SK-N-SH (cell line): ENCODE results near the gene VTI1B. TPM values are rescaled to one million over a fixed set of nuclear protein-coding genes. Genes with fewer than 3 reads are reported as not detected.
"Not testable (repeated sequence)": the region's sequence is repeated elsewhere in the genome, so short reads cannot be mapped to it uniquely, and the experiment has no call there.

ENCODE experiments used
- CTCF ChIA-PET: fragments of 300-600, 350-600 bp; formaldehyde crosslinking; extraction: SDS; loops from one replicate; lab custom pipeline; 2021; lab: Yijun Ruan, JAX
- POLR2A ChIA-PET: fragments of 350-600 bp; sonication (Branson Sonifier 250); formaldehyde crosslinking; extraction: SDS; loops from one replicate; lab custom pipeline; 2020; ENCODE audit warnings: antibody characterized with exemption, inconsistent platforms; lab: Yijun Ruan, JAX
- DNase-seq: peaks from one replicate; pipeline ENCODE4 v3.0.0; 2012
- H2AFZ ChIP-seq: fragments of 200-600 bp; sonication (generic); 2 replicates; pipeline ENCODE4 v1.8.1; 2016; ENCODE audit warnings: antibody characterized with exemption, mild to moderate bottlenecking, low read depth
- H3F3A ChIP-seq: fragments of 200-600 bp; sonication (generic); replicated peaks from 2 replicates; pipeline ENCODE3; 2016; ENCODE audit warnings: antibody characterized with exemption, mild to moderate bottlenecking; ENCODE audit not compliant: insufficient read depth
- H3K27ac ChIP-seq, 2 experiments: fragments of 200-500 bp in 1 of 2; fragments of 200-600 bp in 1 of 2; sonication (Bioruptor generic) in 1 of 2; sonication (generic), shearing (Covaris generic) in 1 of 2; 2 replicates each; pipeline versions ENCODE4 v1.5.1 to v1.6.1; 2014 to 2016; ENCODE audit warnings: low read depth in 2 of 2, inconsistent platforms in 1 of 2, low read length in 1 of 2, mild to moderate bottlenecking in 1 of 2, mixed read lengths in 1 of 2
- H3K27me3 ChIP-seq: fragments of 200-600 bp; sonication (generic), shearing (Covaris generic); 2 replicates; pipeline ENCODE4 v1.6.1; 2016; ENCODE audit warnings: mixed run types; ENCODE audit not compliant: insufficient read depth
- H3K36me3 ChIP-seq, 2 experiments: fragments of 200-500 bp in 1 of 2; fragments of 200-600 bp in 1 of 2; sonication (Bioruptor generic) in 1 of 2; sonication (generic) in 1 of 2; replicated peaks in 1 of 2; 2 replicates each; pipeline versions ENCODE3 to v1.5.1; 2014 to 2016; ENCODE audit warnings: low read length in 1 of 2, mild to moderate bottlenecking in 1 of 2; ENCODE audit not compliant: insufficient read depth in 2 of 2, control insufficient read depth in 1 of 2
- H3K4me1 ChIP-seq, 2 experiments: fragments of 200-500 bp in 1 of 2; fragments of 200-600 bp in 1 of 2; sonication (Bioruptor generic) in 1 of 2; sonication (generic), shearing (Covaris generic) in 1 of 2; 2 replicates each; pipeline versions ENCODE4 v1.5.1 to v1.6.1; 2014 to 2016; ENCODE audit warnings: low read depth in 1 of 2, low read length in 1 of 2, mixed run types in 1 of 2; ENCODE audit not compliant: insufficient read depth in 2 of 2, control insufficient read depth in 1 of 2
- H3K4me2 ChIP-seq: fragments of 200-600 bp; sonication (generic), shearing (Covaris generic); 2 replicates; pipeline ENCODE4 v1.6.1; 2017; ENCODE audit warnings: mixed run types
- H3K4me3 ChIP-seq, 2 experiments: fragments of 200-500 bp in 1 of 2; fragments of 200-600 bp in 1 of 2; sonication (Bioruptor generic) in 1 of 2; sonication (generic), shearing (Covaris generic) in 1 of 2; 2 replicates each; pipeline versions ENCODE4 v1.5.1 to v1.8.1; 2014 to 2016; ENCODE audit warnings: low read depth in 2 of 2, inconsistent platforms in 1 of 2, low read length in 1 of 2, mild to moderate bottlenecking in 1 of 2, mixed read lengths in 1 of 2, moderate library complexity in 1 of 2
- H3K79me2 ChIP-seq: fragments of 200-600 bp; sonication (generic); 2 replicates; pipeline ENCODE4 v1.8.1; 2017; ENCODE audit warnings: mild to moderate bottlenecking; ENCODE audit not compliant: insufficient read depth
- H3K9ac ChIP-seq: fragments of 200-600 bp; sonication (generic); 2 replicates; pipeline ENCODE4 v1.6.1; 2017; ENCODE audit warnings: mixed run types
- H3K9me2 ChIP-seq: fragments of 200-600 bp; sonication (generic); 2 replicates; pipeline ENCODE4 v1.6.1; 2017; ENCODE audit warnings: mixed run types
- H3K9me3 ChIP-seq: fragments of 200-600 bp; sonication (generic); 2 replicates; pipeline ENCODE4 v1.6.1; 2017; ENCODE audit warnings: mixed run types, mild to moderate bottlenecking, moderate library complexity
- H4K20me1 ChIP-seq: fragments of 200-600 bp; sonication (generic); 2 replicates; pipeline ENCODE4 v1.6.1; 2017; ENCODE audit warnings: mild to moderate bottlenecking, mixed run types; ENCODE audit not compliant: insufficient read depth
- ELF1 ChIP-seq: IDR thresholded peaks from 2 replicates; pipeline ENCODE4 v1.4.0; 2012
- EP300 ChIP-seq, 2 experiments: IDR thresholded peaks; 2 replicates each; pipeline versions ENCODE4 v1.4.0 to v1.6.1; 2012; ENCODE audit warnings: borderline replicate concordance in 1 of 2, low read depth in 1 of 2, low read length in 1 of 2
- FOSL2 ChIP-seq: IDR thresholded peaks from 2 replicates; pipeline ENCODE4 v1.4.0; 2012; ENCODE audit warnings: low read depth, mild to moderate bottlenecking, moderate library complexity, borderline replicate concordance
- JUND ChIP-seq: IDR thresholded peaks from 2 replicates; pipeline ENCODE4 v1.4.0; 2012
- RFX5 ChIP-seq: IDR thresholded peaks from 2 replicates; pipeline ENCODE4 v1.6.1; 2012; ENCODE audit warnings: mild to moderate bottlenecking, improper control_type of control experiment, low read length
- SMC3 ChIP-seq: IDR thresholded peaks from 2 replicates; pipeline ENCODE4 v1.6.1; 2012; ENCODE audit warnings: low read depth, low read length, improper control_type of control experiment
- TAF1 ChIP-seq: IDR thresholded peaks from 2 replicates; pipeline ENCODE4 v1.6.1; 2012; ENCODE audit warnings: low read depth, mild to moderate bottlenecking, low read length, moderate library complexity, borderline replicate concordance
- YY1 ChIP-seq: IDR thresholded peaks from 2 replicates; pipeline ENCODE4 v1.4.0; 2012; ENCODE audit warnings: low read depth, mild to moderate bottlenecking
- WGBS: methylation state at CpG from one replicate; pipeline ENCODE4 v1.1.6; 2017; ENCODE audit warnings: low lambda C conversion rate; 5-methylcytosine and 5-hydroxymethylcytosine counted together
- polyA plus RNA-seq, 3 experiments: library from polyadenylated mRNA; depleted of rRNA; stranded (reverse); fragments of >200 nt; gene quantifications; 2 replicates each; pipeline ENCODE4 v1.2.3, GENCODE V29; 2012
- TF ChIP-seq, protein P1 (sequence below): IDR thresholded peaks from 2 replicates; pipeline ENCODE4 v1.4.0; 2012; ENCODE audit warnings: low read depth, borderline replicate concordance
- TF ChIP-seq, protein P2 (sequence below): IDR thresholded peaks from 2 replicates; pipeline ENCODE4; 2012

Gene VTI1B
- polyA plus RNA-seq, 1 of the 3 experiments (the other 2 are of a cell fraction), result 59.2 TPM

DNA sequence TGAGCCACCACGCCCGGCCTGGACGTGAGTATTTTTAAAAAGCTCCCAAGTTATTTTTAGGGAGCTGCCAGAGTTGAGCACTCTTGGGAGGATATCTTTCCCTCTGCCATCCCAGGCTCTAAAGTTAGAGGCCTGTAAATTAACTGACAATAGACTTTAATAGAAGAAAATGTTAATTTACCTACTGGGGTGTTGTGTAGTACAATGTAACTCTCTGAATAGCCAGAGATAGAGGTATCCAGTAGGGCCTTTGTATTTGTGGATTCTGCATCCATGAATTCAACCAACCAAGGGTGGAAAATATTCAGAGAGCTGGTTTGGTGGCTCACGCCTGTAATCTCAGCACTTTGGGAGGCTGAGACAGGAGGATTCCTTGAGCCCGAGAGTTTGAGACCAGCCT, 66.8 kb downstream of the VTI1B start (continued):
- TF ChIP-seq, protein P1, sequence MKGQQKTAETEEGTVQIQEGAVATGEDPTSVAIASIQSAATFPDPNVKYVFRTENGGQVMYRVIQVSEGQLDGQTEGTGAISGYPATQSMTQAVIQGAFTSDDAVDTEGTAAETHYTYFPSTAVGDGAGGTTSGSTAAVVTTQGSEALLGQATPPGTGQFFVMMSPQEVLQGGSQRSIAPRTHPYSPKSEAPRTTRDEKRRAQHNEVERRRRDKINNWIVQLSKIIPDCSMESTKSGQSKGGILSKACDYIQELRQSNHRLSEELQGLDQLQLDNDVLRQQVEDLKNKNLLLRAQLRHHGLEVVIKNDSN, result no peak
- TF ChIP-seq, protein P2, sequence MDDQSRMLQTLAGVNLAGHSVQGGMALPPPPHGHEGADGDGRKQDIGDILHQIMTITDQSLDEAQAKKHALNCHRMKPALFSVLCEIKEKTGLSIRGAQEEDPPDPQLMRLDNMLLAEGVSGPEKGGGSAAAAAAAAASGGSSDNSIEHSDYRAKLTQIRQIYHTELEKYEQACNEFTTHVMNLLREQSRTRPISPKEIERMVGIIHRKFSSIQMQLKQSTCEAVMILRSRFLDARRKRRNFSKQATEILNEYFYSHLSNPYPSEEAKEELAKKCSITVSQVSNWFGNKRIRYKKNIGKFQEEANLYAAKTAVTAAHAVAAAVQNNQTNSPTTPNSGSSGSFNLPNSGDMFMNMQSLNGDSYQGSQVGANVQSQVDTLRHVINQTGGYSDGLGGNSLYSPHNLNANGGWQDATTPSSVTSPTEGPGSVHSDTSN, result no peak
- TF ChIP-seq JUND (no peak), ELF1 (no peak)

DNA sequence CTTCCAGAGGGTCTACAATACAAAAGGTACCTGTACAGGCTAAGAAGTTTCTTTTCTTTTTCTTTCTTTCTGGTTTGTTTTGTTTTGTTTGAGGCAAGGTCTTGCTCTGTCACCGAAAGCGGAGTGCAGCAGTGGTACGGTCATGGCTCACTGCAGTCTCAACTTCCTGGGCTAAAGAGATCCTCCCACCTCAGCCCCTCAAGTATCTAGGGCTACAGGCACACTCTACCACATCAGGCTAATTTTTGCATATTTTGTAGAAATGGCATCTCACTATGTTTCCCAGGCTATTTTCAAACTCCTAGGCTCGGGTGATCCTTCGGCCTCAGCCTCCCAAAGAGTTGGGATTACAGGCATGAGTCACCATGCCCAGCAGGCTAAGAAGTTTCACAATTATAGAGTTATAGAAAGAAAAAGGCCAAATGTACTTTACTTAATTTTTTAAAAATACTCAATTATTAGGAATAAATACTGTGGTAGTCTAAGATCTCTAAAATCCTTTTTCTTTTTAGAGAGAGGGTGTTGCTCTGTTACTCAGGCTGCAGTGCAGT, 71.4 kb downstream of the VTI1B start:
- ChIA-PET CTCF (interaction anchor here (4.1 kb wide), 1 partner anchor 16 kb away, joined by 24 read pairs; the partner anchor contains the start of gene ARG2), POLR2A (no interaction called here)
- Histone ChIP-seq H3K9me3 (no peaks in the 10 kb centered on the region), H3K9me2 (no peaks in the 10 kb centered on the region), H3K36me3 (no peaks in the 10 kb centered on the region), H3K9ac (no peak overlapping the region), H3F3A (peaks cover 3% of the 10 kb centered on the region), H3K4me1 (peaks cover 0 to 6% of the 10 kb centered on the region in 2 experiments; a peak in 2 of 4 replicates), H3K79me2 (no peaks in the 10 kb centered on the region), H3K4me3 (no peak overlapping the region), H4K20me1 (no peaks in the 10 kb centered on the region), H3K27me3 (no peaks in the 10 kb centered on the region), H2AFZ (no peak overlapping the region), H3K4me2 (no peak overlapping the region), H3K27ac (no peak overlapping the region)
- TF ChIP-seq ELF1 (no peak), YY1 (no peak)
- no peak for DNase-seq
- WGBS, result 73% methylated on average over 5 of the region's 5 CpGs

DNA sequence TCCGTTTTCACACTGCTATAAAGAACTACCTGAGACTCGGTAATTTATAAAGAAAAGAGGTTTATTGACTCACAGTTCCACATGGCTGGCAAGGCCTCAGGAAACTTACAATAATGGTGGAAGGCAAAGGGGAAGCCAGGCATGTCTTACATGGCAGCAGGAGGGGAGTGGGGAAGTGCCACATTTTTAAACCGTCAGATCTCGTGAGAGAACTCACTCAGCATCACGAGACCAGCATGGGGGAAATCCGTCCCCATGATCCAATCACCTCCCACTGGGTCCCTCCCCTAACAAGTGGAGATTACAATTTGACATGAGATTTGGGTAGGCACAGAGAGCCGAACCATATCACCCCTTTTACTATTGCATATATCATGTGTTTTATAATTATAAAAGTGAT, 72.4 kb downstream of the VTI1B start:
- Histone ChIP-seq H3K4me1 (peaks cover 0 to 6% of the 10 kb centered on the region in 2 experiments; a peak in 2 of 4 replicates), H2AFZ (no peak overlapping the region), H3K27ac (no peak overlapping the region), H4K20me1 (no peaks in the 10 kb centered on the region), H3F3A (peaks cover 3% of the 10 kb centered on the region), H3K4me2 (no peak overlapping the region), H3K9ac (no peak overlapping the region), H3K79me2 (no peaks in the 10 kb centered on the region), H3K27me3 (no peaks in the 10 kb centered on the region), H3K9me2 (no peaks in the 10 kb centered on the region), H3K9me3 (no peaks in the 10 kb centered on the region), H3K36me3 (no peaks in the 10 kb centered on the region), H3K4me3 (no peak overlapping the region)
- POLR2A ChIA-PET, result no interaction called here
- 77% methylated on average over 7 of the region's 7 CpGs for WGBS
- CTCF ChIA-PET, result interaction anchor here (3.3 kb wide), 1 partner anchor 17 kb away, joined by 20 read pairs; the partner anchor contains the start of gene ARG2
- DNase-seq, result no peak
- TF ChIP-seq, protein P1, result no peak
- TF ChIP-seq TAF1 (no peak), FOSL2 (no peak), EP300 (IDR thresholded peaks at IDR 0.05; ENCODE audit: borderline replicate concordance in 1 of 2, low read depth in 1 of 2, low read length in 1 of 2) (no peak), RFX5 (no peak), SMC3 (no peak)

DNA sequence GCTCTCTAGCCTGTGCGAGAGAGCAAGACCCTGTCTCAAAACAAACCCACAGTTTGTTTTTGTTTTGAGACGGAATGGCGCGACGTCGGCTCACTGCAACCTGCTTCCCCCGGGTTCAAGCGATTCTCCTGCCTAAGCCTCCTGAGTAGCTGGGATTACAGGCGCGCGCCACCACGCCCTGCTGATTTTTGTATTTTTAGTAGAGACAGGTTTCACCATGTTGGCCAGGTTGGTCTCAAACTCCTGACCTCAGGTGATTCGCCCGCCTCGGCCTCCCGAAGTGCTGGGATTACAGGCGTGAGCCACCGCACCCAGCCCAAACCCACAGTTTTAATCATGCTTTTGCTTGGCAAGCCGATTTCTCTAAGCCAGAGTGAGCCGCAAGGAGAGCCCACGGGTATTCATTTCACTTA, 73.9 kb downstream of the VTI1B start:
- Histone ChIP-seq H3K4me3 (peak overlapping the region; percentile 77 to 90), H3K4me2 (peak overlapping the region; percentile 84), H2AFZ (peak overlapping the region; percentile 89), H3K27ac (peak overlapping the region; percentile 58 to 66; a peak in 3 of 4 replicates), H3K9ac (peak overlapping the region; percentile 59; the same call in 1 of the 2 replicates)
- ChIA-PET CTCF (interaction anchor here (0.7 to 4.2 kb wide), 23 partner anchors 9 to 241 kb away, joined by 3 to 23 read pairs (median 4); partner anchors contain the start of genes ARG2, ATP6V1D, EIF2S1 and RDH12), POLR2A (interaction anchor here (0.6 to 2.0 kb wide), 7 partner anchors 12 to 95 kb away, joined by 3 to 11 read pairs (median 3); partner anchors contain the start of genes PLEKHH1 and RDH11)
- H3K36me3 ChIP-seq, H3K27me3 ChIP-seq, H3F3A ChIP-seq, DNase-seq, H3K9me3 ChIP-seq, H3K79me2 ChIP-seq, H3K4me1 ChIP-seq, H3K9me2 ChIP-seq, H4K20me1 ChIP-seq: not testable (repeated sequence)
- WGBS, result 93% methylated on average over 21 of the region's 21 CpGs
